22Rv1 (cell line): ENCODE data around the gene NPC2.

Experiments
- CTCF ChIP-seq: fragments of 450-650 bp; IDR thresholded peaks from 2 replicates; pipeline ENCODE4 v1.5.1; 2017; ENCODE audit warnings: mild to moderate bottlenecking
- ZFX ChIP-seq: fragments of 450-650 bp; IDR thresholded peaks from 2 replicates; pipeline ENCODE4 v1.6.1; 2017; ENCODE audit warnings: antibody characterized with exemption, borderline replicate concordance

GRCh38 chr14:74482571-74482970, 10.5 kb downstream of the NPC2 start:
- TF ChIP-seq CTCF (no peak), ZFX (no peak)
